RWPE2 (cell line): ENCODE measurements around the gene CHST11.

Source experiments
- ATAC-seq: fragments of 200-7000 bp; cut with Tn5 transposase; 3 replicates; pipeline ENCODE4 v1.9.1; 2021; ENCODE audit warnings: low read depth
- DNase-seq: peaks from one replicate; pipeline ENCODE4 v3.0.0-alpha.2; 2020; ENCODE audit warnings: low spot score
- H3K27ac ChIP-seq: fragments of 450-650 bp; 2 replicates; pipeline ENCODE4 v1.5.1; 2017; ENCODE audit warnings: mild to moderate bottlenecking; ENCODE audit not compliant: poor library complexity, severe bottlenecking
- H3K27me3 ChIP-seq: fragments of 250-450 bp; sonication (Bioruptor Pico); 2 replicates; pipeline ENCODE4 v1.5.1; 2021; ENCODE audit warnings: mild to moderate bottlenecking, moderate library complexity; ENCODE audit not compliant: insufficient read depth, poor library complexity, severe bottlenecking
- H3K36me3 ChIP-seq: fragments of 250-450 bp; sonication (Bioruptor Pico); 2 replicates; pipeline ENCODE4 v1.5.1; 2020; ENCODE audit warnings: low read depth, mild to moderate bottlenecking, moderate library complexity
- H3K4me1 ChIP-seq: fragments of 250-450 bp; sonication (Bioruptor Pico); 2 replicates; pipeline ENCODE4 v1.5.1; 2021; ENCODE audit warnings: mild to moderate bottlenecking, moderate library complexity; ENCODE audit not compliant: insufficient read depth, poor library complexity, severe bottlenecking
- H3K4me3 ChIP-seq: fragments of 250-450 bp; sonication (Bioruptor Pico); 2 replicates; pipeline ENCODE4 v1.5.1; 2021; ENCODE audit warnings: mild to moderate bottlenecking, moderate library complexity; ENCODE audit not compliant: severe bottlenecking
- H3K9me3 ChIP-seq: fragments of 250-450 bp; sonication (Bioruptor Pico); 2 replicates; pipeline ENCODE4 v1.5.1; 2021; ENCODE audit warnings: mild to moderate bottlenecking, moderate library complexity; ENCODE audit not compliant: severe bottlenecking
- CTCF ChIP-seq: fragments of 450-650 bp; IDR thresholded peaks from one replicate; pipeline ENCODE4 v1.5.1; 2017; ENCODE audit warnings: mild to moderate bottlenecking, moderate library complexity; ENCODE audit not compliant: poor library complexity, severe bottlenecking

Gene CHST11

GRCh38 chr12:104460041-104460719, 3.4 kb downstream of the CHST11 start:
- H3K27ac ChIP-seq, result peak overlapping the region; percentile 65
- H3K4me1 ChIP-seq, result peaks cover 23% of the 10 kb centered on the region
- no peak for TF ChIP-seq CTCF
- ATAC-seq (no peak), DNase-seq (no peak)
- H3K36me3 ChIP-seq, result no peaks in the 10 kb centered on the region
- H3K27me3 ChIP-seq, result no peaks in the 10 kb centered on the region
- no peaks in the 10 kb centered on the region for H3K9me3 ChIP-seq
- H3K4me3 ChIP-seq, result no peak overlapping the region

GRCh38 chr12:104460973-104461698, 4.4 kb downstream of the CHST11 start:
- H3K27ac ChIP-seq, result no peak overlapping the region
- no peak overlapping the region for H3K4me3 ChIP-seq
- DNase-seq (no peak), ATAC-seq (no peak)
- H3K36me3 ChIP-seq, result no peaks in the 10 kb centered on the region
- TF ChIP-seq CTCF, result no peak
- no peaks in the 10 kb centered on the region for H3K9me3 ChIP-seq
- peaks cover 14% of the 10 kb centered on the region for H3K4me1 ChIP-seq
- H3K27me3 ChIP-seq, result no peaks in the 10 kb centered on the region

GRCh38 chr12:104462325-104462724, 5.6 kb downstream of the CHST11 start:
- Histone ChIP-seq H3K9me3 (no peaks in the 10 kb centered on the region), H3K36me3 (no peaks in the 10 kb centered on the region), H3K27ac (no peak overlapping the region), H3K4me1 (peaks cover 14% of the 10 kb centered on the region), H3K27me3 (no peaks in the 10 kb centered on the region), H3K4me3 (no peak overlapping the region)
- DNase-seq (no peak), ATAC-seq (no peak)
- TF ChIP-seq CTCF, result no peak

DNA sequence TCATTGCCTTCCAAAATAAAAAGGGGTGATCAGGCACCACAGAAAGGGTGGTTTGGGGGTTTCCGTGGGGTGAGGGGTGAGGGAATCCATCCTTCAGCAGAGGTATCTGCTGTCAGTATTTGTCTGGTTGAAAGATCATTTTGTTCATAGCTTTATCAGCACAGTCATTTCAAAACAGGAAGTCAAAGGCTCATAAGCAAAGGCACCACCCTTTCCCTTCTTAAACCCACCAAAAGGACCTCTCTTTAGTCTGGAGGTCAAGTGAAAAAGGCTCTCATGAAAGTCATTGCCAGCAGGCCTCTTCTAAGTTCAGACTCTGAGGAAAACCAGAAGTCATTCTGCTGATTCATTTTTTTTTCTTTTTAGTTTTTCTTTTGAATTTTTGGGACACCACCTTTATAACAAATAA, 6.2 kb downstream of the CHST11 start:
- no peak for TF ChIP-seq CTCF
- ATAC-seq, result no peak
- no peak for DNase-seq
- Histone ChIP-seq H3K9me3 (no peaks in the 10 kb centered on the region), H3K27ac (no peak overlapping the region), H3K4me1 (peaks cover 14% of the 10 kb centered on the region), H3K4me3 (no peak overlapping the region), H3K27me3 (no peaks in the 10 kb centered on the region), H3K36me3 (no peaks in the 10 kb centered on the region)

- H3K9me3 ChIP-seq, result no peaks in the 10 kb centered on the region
- H3K27me3 ChIP-seq, result no peaks in the 10 kb centered on the region
- no peak for ATAC-seq
- H3K4me1 ChIP-seq, result peaks cover 14% of the 10 kb centered on the region
- TF ChIP-seq CTCF, result no peak
- DNase-seq, result no peak
- no peak overlapping the region for H3K4me3 ChIP-seq
- H3K27ac ChIP-seq, result no peak overlapping the region
- no peaks in the 10 kb centered on the region for H3K36me3 ChIP-seq
These were observed 6.6 kb downstream of the CHST11 start for GRCh38 chr12:104463368-104463767.
